ENCODE data around the gene MIER2.
"Not testable (repeated sequence)": the region's sequence is repeated elsewhere in the genome, so short reads cannot be mapped to it uniquely, and the experiment has no call there.

Gene MIER2

DNA sequence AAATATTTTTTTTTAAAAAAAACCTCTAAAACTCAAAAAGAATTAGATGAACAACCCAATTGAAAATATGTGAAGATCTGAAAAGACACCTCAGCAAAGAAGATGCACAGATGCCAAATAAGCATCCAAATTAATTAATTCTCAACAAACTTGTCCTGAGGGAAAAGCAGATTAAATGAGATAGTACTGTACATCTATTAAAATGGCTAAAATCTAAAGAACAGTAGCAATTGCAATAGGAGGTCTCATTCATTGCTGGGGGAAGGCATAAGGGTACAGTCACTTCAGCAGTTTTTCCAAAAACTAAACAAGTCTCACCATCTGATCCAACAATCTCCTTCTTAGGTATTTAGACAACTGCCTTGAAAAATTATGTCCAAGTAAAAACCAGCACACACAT, 75.4 kb downstream of the MIER2 start:
- no peak for DNase-seq
- Histone ChIP-seq H3F3A (ENCODE audit: insufficient read depth, low read length) (peaks cover 9% of the 10 kb centered on the region), H4K20me1 (ENCODE audit: insufficient read depth, low read length) (no peaks in the 10 kb centered on the region), H3K4me3 (ENCODE audit: low read length) (no peak overlapping the region), H3K9ac (ENCODE audit: low read length) (no peak overlapping the region), H3K4me2 (ENCODE audit: low read depth, low read length) (no peak overlapping the region), H3K27ac (ENCODE audit: low read length) (no peak overlapping the region), H3K79me2 (ENCODE audit: low read length) (no peaks in the 10 kb centered on the region), H2AFZ (ENCODE audit: low read length) (no peak overlapping the region), H3K9me2 (replicated peaks; ENCODE audit: insufficient read depth, low read length) (no peaks in the 10 kb centered on the region), H3K36me3 (replicated peaks; ENCODE audit: insufficient read depth, low read length) (no peaks in the 10 kb centered on the region), H3K27me3 (replicated peaks; ENCODE audit: insufficient read depth, low read length) (peaks cover 50% of the 10 kb centered on the region), H3K4me1 (ENCODE audit: low read length) (peaks cover 20% of the 10 kb centered on the region), H3K9me3 (replicated peaks; ENCODE audit: insufficient read depth, low read length) (no peaks in the 10 kb centered on the region)
- TF ChIP-seq, protein P1, sequence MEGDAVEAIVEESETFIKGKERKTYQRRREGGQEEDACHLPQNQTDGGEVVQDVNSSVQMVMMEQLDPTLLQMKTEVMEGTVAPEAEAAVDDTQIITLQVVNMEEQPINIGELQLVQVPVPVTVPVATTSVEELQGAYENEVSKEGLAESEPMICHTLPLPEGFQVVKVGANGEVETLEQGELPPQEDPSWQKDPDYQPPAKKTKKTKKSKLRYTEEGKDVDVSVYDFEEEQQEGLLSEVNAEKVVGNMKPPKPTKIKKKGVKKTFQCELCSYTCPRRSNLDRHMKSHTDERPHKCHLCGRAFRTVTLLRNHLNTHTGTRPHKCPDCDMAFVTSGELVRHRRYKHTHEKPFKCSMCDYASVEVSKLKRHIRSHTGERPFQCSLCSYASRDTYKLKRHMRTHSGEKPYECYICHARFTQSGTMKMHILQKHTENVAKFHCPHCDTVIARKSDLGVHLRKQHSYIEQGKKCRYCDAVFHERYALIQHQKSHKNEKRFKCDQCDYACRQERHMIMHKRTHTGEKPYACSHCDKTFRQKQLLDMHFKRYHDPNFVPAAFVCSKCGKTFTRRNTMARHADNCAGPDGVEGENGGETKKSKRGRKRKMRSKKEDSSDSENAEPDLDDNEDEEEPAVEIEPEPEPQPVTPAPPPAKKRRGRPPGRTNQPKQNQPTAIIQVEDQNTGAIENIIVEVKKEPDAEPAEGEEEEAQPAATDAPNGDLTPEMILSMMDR (IDR thresholded peaks at IDR 0.05; ENCODE audit: low read length), result no peak
- TF ChIP-seq EZH2phosphoT487 (IDR thresholded peaks at IDR 0.05; ENCODE audit: low read length), result no peak

DNA sequence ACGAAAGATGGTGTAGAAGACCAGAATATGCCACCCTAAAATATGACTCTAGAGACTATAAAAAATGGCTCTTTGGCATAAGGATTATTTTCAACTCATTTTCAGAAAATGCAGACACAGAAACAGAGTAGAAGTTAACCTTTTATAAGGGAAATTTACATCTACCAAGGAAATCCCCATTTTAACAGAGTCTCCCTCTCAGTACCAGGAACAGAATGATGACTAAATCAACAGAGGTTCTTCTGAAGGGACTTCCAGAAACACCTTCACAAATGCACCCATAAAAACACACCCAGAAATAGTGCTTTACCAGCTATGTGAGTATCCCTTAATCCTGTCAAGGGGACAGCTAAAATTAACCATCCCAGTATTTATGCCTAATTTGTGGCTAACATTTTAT, 82.5 kb downstream of the MIER2 start:
- Histone ChIP-seq H4K20me1 (ENCODE audit: insufficient read depth, low read length) (no peaks in the 10 kb centered on the region), H3K36me3 (replicated peaks; ENCODE audit: insufficient read depth, low read length) (no peaks in the 10 kb centered on the region), H3K79me2 (ENCODE audit: low read length) (no peaks in the 10 kb centered on the region), H3K9me2 (replicated peaks; ENCODE audit: insufficient read depth, low read length) (no peaks in the 10 kb centered on the region), H3K9me3 (replicated peaks; ENCODE audit: insufficient read depth, low read length) (no peaks in the 10 kb centered on the region), H3K27me3 (replicated peaks; ENCODE audit: insufficient read depth, low read length) (peaks cover 56% of the 10 kb centered on the region), H3K4me2 (ENCODE audit: low read depth, low read length) (no peak overlapping the region), H3K9ac (ENCODE audit: low read length) (no peak overlapping the region), H3K4me1 (ENCODE audit: low read length) (0 out of 2 replicates have a peak, but pooled peaks cover 3% of the 10 kb centered on the region), H2AFZ (ENCODE audit: low read length) (no peak overlapping the region), H3K27ac (ENCODE audit: low read length) (no peak overlapping the region), H3K4me3 (ENCODE audit: low read length) (no peak overlapping the region), H3F3A (ENCODE audit: insufficient read depth, low read length) (no peaks in the 10 kb centered on the region)
- no peak for DNase-seq
- TF ChIP-seq, protein P1 (IDR thresholded peaks at IDR 0.05; ENCODE audit: low read length), result no peak
- no peak for TF ChIP-seq EZH2 (optimal IDR thresholded peaks at IDR 0.05; ENCODE audit: low read depth, low read length)
- TF ChIP-seq EZH2phosphoT487 (IDR thresholded peaks at IDR 0.05; ENCODE audit: low read length), result no peak

DNA sequence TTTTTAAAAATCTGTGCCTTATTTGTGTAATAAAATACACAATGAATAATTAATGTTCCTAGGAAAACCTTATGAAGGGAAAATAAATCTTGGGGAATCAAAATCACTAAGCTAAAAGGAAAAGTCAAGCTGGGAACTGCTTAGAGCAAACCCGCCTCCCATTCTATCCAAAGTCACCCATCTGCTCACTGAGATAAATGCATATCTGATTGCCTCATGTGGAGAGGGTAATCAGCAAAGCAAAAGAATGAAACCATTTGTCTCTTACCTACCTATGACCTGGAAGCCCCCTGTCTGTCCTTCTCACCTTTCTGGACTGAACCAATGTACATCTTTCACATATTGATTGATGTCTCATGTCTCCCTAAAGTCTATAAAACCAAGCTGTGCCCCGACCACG, 87.8 kb downstream of the MIER2 start:
- not testable (repeated sequence) for H3K9me2 ChIP-seq (replicated peaks; ENCODE audit: insufficient read depth, low read length); H3K79me2 ChIP-seq (ENCODE audit: low read length); H3F3A ChIP-seq (ENCODE audit: insufficient read depth, low read length); H3K36me3 ChIP-seq (replicated peaks; ENCODE audit: insufficient read depth, low read length); H3K9ac ChIP-seq (ENCODE audit: low read length); H3K27ac ChIP-seq (ENCODE audit: low read length); H3K4me1 ChIP-seq (ENCODE audit: low read length); DNase-seq; H4K20me1 ChIP-seq (ENCODE audit: insufficient read depth, low read length); H3K9me3 ChIP-seq (replicated peaks; ENCODE audit: insufficient read depth, low read length); H3K4me2 ChIP-seq (ENCODE audit: low read depth, low read length); H3K4me3 ChIP-seq (ENCODE audit: low read length); H2AFZ ChIP-seq (ENCODE audit: low read length)
- peaks cover 33% of the 10 kb centered on the region for H3K27me3 ChIP-seq (replicated peaks; ENCODE audit: insufficient read depth, low read length)

All from MM.1S (cell line).